Measurements from ENCODE around the gene CUX1.
"Not testable (repeated sequence)": the region's sequence is repeated elsewhere in the genome, so short reads cannot be mapped to it uniquely, and the experiment has no call there.

CUX1 gene

GRCh38 chr7:102327183-102327582, 509.8 kb downstream of the CUX1 start:
- not testable (repeated sequence) for DNase-seq

GRCh38 chr7:102328863-102329262, 511.4 kb downstream of the CUX1 start:
- DNase-seq, result not testable (repeated sequence)

- DNase-seq, result not testable (repeated sequence)
These were observed 511.9 kb downstream of the CUX1 start for GRCh38 chr7:102329366-102329765.

- not testable (repeated sequence) for DNase-seq
These were observed 513.4 kb downstream of the CUX1 start for GRCh38 chr7:102330666-102331460.
